ENCODE measurements around the gene PTPRJ.

The PTPRJ gene

GRCh38 chr11:48216510-48216909, 236.2 kb downstream of the PTPRJ start, which contains the start of gene OR4B1:
Gene OR4B1, plus strand, starts transcription at chr11:48216810. Its CDS starts 0 bp downstream, at chr11:48216810.
- in situ Hi-C loops (cut with HindIII; ENCODE audit: low pct_ligation_motif_present, low pct_unique_long_range_greater_than_20kb, low sequenced_read_pairs): no loop called here
- DNase-seq: no peak

All from ACHN (cell line).